Esophagus muscularis mucosa (tissue), 4 donors: ENCODE results near the gene MND1. TPM values are rescaled to one million over a fixed set of nuclear protein-coding genes. Genes with fewer than 3 reads are reported as not detected.

Source experiments
- DNase-seq: peaks from one replicate; pipeline ENCODE4 v3.0.0-alpha.2; 2017; ENCODE audit errors: extremely low spot score
- H3K27ac ChIP-seq, 4 donors: fragments of 200-600 bp; sonication (generic); replicated peaks in 1 of 4; 1 replicate in 3 of 4; 2 replicates in 1 of 4; pipeline ENCODE4 v1.5.1; 2016 to 2019; ENCODE audit warnings: mild to moderate bottlenecking in 1 of 4
- H3K27me3 ChIP-seq, 4 donors: fragments of 200-600 bp; sonication (generic); one replicate each; pipeline versions ENCODE4 v1.5.1 to v1.6.0; 2016 to 2019
- H3K36me3 ChIP-seq, 4 donors: fragments of 200-600 bp; sonication (generic); one replicate each; pipeline ENCODE4 v1.5.1; 2016 to 2019
- H3K4me1 ChIP-seq, 4 donors: fragments of 200-600 bp; sonication (generic); one replicate each; pipeline ENCODE4 v1.5.1; 2016 to 2019
- H3K4me3 ChIP-seq, 4 donors: fragments of 200-600 bp; sonication (generic); 1 replicate in 2 of 4; 2 replicates in 2 of 4; pipeline ENCODE4 v1.5.1; 2016 to 2019; ENCODE audit warnings: mild to moderate bottlenecking in 4 of 4, moderate library complexity in 1 of 4
- H3K9me3 ChIP-seq, 4 donors: fragments of 200-600 bp; sonication (generic); 1 replicate in 3 of 4; 2 replicates in 1 of 4; pipeline ENCODE4 v1.5.1; 2016 to 2019
- EP300 ChIP-seq: sonication (generic); formaldehyde crosslinking; IDR thresholded peaks from one replicate; pipeline ENCODE4 v1.6.1; 2017; ENCODE audit warnings: antibody characterized with exemption
- POLR2A ChIP-seq: fragments of 450-650 bp; IDR thresholded peaks from one replicate; pipeline ENCODE4 v1.6.1; 2017; ENCODE audit warnings: antibody characterized with exemption, moderate library complexity, mild to moderate bottlenecking, low read depth
- POLR2AphosphoS5 ChIP-seq, 2 donors: sonication (generic); formaldehyde crosslinking; IDR thresholded peaks; one replicate each; pipeline ENCODE4 v1.6.1; 2017; ENCODE audit warnings: antibody characterized with exemption in 2 of 2
- WGBS: methylation state at CpG from one replicate; pipeline ENCODE4 v1.1.5; 2018; 5-methylcytosine and 5-hydroxymethylcytosine counted together
- intact Hi-C: fragments of 100-400 bp; cut with DNase I; formaldehyde crosslinking; loops from one replicate; pipeline ENCODE4 v1.15.1; 2023
- total RNA-seq, 4 donors: library from RNA; depleted of rRNA; stranded (reverse); fragments of >200 nt; gene quantifications; one replicate each; pipeline versions ENCODE4 v1.1.0 to v1.2.1, GENCODE V29; 2016
- TF ChIP-seq, protein P1 (sequence below), 3 experiments: fragments of 200-600 bp in 2 of 3; fragments of 450-650 bp in 1 of 3; sonication (generic) in 2 of 3; IDR thresholded peaks; one replicate each; pipeline ENCODE4 v1.5.1; 2017 to 2019; ENCODE audit warnings: antibody characterized with exemption in 3 of 3, mild to moderate bottlenecking in 2 of 3, moderate library complexity in 1 of 3

MND1 gene
- total RNA-seq, 4 donors from 2014 or later: 0.99 TPM; not detected in 3

DNA sequence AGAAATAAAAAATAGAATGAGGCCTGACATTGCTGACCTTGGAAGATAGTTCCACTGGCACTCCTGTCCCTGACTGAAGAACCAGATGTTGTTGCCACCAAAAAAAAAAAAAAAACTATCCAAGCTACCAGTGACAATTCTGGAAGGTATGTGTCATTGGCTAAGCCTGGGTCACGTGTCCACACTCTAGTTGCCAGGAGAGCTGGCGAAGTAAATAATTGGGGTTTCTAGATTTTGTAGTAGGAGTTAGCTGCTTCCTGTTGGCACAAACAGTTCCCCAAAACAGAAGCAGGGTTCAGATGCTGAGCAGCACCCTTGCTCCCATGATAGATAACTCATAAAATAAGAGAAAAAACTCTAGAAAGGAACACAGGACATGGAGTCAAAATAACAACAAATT, 20.5 kb downstream of the MND1 start:
- intact Hi-C loops: no loop called here
- TF ChIP-seq POLR2AphosphoS5 (IDR thresholded peaks at IDR 0.05) (no peak), POLR2A (no peak), EP300 (no peak)
- TF ChIP-seq, protein P1, sequence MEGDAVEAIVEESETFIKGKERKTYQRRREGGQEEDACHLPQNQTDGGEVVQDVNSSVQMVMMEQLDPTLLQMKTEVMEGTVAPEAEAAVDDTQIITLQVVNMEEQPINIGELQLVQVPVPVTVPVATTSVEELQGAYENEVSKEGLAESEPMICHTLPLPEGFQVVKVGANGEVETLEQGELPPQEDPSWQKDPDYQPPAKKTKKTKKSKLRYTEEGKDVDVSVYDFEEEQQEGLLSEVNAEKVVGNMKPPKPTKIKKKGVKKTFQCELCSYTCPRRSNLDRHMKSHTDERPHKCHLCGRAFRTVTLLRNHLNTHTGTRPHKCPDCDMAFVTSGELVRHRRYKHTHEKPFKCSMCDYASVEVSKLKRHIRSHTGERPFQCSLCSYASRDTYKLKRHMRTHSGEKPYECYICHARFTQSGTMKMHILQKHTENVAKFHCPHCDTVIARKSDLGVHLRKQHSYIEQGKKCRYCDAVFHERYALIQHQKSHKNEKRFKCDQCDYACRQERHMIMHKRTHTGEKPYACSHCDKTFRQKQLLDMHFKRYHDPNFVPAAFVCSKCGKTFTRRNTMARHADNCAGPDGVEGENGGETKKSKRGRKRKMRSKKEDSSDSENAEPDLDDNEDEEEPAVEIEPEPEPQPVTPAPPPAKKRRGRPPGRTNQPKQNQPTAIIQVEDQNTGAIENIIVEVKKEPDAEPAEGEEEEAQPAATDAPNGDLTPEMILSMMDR (IDR thresholded peaks at IDR 0.05): no peak
- Histone ChIP-seq H3K36me3 (no peaks in the 10 kb centered on the region), H3K27ac (no peak overlapping the region), H3K4me3 (no peak overlapping the region), H3K4me1 (no peaks in the 10 kb centered on the region), H3K27me3 (no peaks in the 10 kb centered on the region), H3K9me3 (no peaks in the 10 kb centered on the region)
- 88% methylated on average over 2 of the region's 2 CpGs for WGBS
- DNase-seq: no peak

DNA sequence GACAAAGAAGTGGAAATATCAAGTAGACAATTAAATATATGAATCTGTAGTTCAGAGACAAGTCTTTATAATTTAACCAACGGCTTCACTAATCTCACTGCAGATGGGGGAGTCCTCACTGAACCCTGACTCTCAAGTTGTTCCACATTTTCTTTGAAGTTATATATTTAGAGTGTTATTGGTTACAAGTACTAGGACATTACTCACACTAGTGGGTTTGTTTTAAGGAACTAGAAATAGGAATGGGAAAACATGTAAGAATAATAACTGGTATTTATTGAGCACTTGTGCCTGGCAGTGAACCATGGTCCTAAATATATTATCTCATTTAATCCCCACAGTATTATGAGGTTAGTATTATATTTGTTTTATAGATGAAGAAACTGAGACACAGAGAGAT, 22.0 kb downstream of the MND1 start:
- TF ChIP-seq EP300 (no peak), POLR2A (no peak), POLR2AphosphoS5 (IDR thresholded peaks at IDR 0.05) (no peak)
- TF ChIP-seq, protein P1 (IDR thresholded peaks at IDR 0.05): no peak
- intact Hi-C loops: no loop called here
- Histone ChIP-seq H3K9me3 (no peaks in the 10 kb centered on the region), H3K36me3 (no peaks in the 10 kb centered on the region), H3K27ac (no peak overlapping the region), H3K4me1 (no peaks in the 10 kb centered on the region), H3K27me3 (no peaks in the 10 kb centered on the region), H3K4me3 (no peak overlapping the region)
- WGBS: 87% methylated on average over 1 of the region's 1 CpG
- DNase-seq: no peak

DNA sequence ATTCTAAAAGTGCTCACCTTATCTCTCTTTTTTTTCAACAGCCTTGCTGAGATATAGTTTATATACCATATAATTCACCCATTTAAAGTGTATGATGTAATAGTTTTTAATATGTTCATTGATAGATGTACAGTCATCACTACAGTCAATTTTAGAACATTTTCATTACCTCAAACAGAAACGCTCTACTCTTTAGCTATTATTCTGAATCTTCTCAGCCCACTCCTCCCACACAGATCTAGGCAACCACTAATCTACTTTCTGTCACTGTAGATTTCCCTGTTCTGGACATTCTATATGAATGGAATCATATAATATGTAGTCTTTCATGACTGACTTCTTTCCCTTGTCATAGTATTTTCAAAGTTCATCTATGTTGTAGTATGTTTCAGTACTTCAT, 22.6 kb downstream of the MND1 start:
- H3K4me3 ChIP-seq: no peak overlapping the region
- no peaks in the 10 kb centered on the region for H3K9me3 ChIP-seq
- WGBS: 90% methylated on average over 1 of the region's 1 CpG
- H3K36me3 ChIP-seq: no peaks in the 10 kb centered on the region
- no peak for TF ChIP-seq POLR2AphosphoS5 (IDR thresholded peaks at IDR 0.05)
- TF ChIP-seq POLR2A: no peak
- TF ChIP-seq, protein P1 (IDR thresholded peaks at IDR 0.05): no peak
- TF ChIP-seq EP300: no peak
- intact Hi-C loops: no loop called here
- H3K4me1 ChIP-seq: no peaks in the 10 kb centered on the region
- DNase-seq: no peak
- no peak overlapping the region for H3K27ac ChIP-seq
- H3K27me3 ChIP-seq: no peaks in the 10 kb centered on the region

DNA sequence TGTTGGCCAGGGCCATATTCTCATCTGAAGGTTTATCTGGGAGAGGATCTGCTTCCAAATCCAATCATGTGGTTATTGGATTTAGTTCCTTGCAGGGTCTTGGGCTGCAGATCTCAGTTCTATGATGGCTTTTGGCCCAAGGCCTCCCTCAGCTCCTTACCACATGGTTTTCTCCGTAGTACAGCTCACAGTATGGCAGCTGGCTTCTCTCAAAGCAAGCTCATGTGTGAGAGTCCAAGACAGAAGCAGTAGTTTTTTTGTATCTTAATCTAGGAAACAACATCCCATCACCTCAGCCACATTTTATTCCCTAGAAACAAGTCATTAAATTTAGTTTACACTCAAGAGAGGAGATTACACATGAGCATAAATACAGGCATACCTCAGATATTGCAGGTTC, 24.5 kb downstream of the MND1 start:
- DNase-seq: no peak
- Histone ChIP-seq H3K4me3 (no peak overlapping the region), H3K36me3 (no peaks in the 10 kb centered on the region), H3K9me3 (peaks cover 0 to 3% (median 0%) of the 10 kb centered on the region in 4 donors), H3K27me3 (no peaks in the 10 kb centered on the region), H3K27ac (no peak overlapping the region), H3K4me1 (no peaks in the 10 kb centered on the region)
- WGBS: 86% methylated on average over 1 of the region's 1 CpG
- intact Hi-C loops: no loop called here
- TF ChIP-seq POLR2A (no peak), POLR2AphosphoS5 (IDR thresholded peaks at IDR 0.05) (no peak), EP300 (no peak)
- TF ChIP-seq, protein P1 (IDR thresholded peaks at IDR 0.05): no peak

DNA sequence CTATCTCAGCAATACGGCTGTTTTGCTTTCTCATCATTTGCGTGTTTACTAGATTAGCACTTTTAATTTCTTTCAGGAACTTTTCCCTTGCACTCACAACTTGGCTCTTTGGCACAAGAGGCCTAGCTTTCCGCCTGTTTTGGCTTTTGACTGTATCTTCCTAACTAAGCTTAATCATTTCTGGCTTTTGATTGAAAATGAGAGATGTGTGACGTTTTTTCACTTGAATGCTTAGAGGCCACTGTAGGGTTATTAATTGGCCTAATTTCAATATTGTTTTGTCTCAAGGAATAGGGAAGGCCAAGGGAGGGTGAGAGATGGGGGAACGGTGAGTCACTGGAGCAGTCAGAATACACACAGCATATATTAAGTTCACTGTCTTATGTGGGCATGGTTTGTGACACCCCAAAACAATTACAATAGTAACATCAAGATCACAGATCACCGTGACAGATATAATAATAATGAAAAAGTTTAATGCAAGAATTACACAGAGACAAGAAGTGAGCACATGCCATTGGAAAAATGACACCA, 27.3 kb downstream of the MND1 start:
- Histone ChIP-seq H3K4me1 (no peaks in the 10 kb centered on the region), H3K27me3 (no peaks in the 10 kb centered on the region), H3K36me3 (no peaks in the 10 kb centered on the region), H3K9me3 (peaks cover 0 to 3% (median 0%) of the 10 kb centered on the region in 4 donors), H3K4me3 (no peak overlapping the region), H3K27ac (no peak overlapping the region)
- TF ChIP-seq POLR2A (no peak), EP300 (no peak), POLR2AphosphoS5 (IDR thresholded peaks at IDR 0.05) (no peak)
- TF ChIP-seq, protein P1 (IDR thresholded peaks at IDR 0.05): no peak
- intact Hi-C loops: no loop called here
- WGBS: 83% methylated on average over 6 of the region's 6 CpGs
- no peak for DNase-seq
